HG02610 (cell line): ENCODE results near the gene MICAL3.

Experiments used
- ATAC-seq: cut with Tn5 transposase; IDR thresholded peaks from one replicate; pipeline ENCODE4 v1.9.1; 2021; ENCODE audit warnings: mild to moderate bottlenecking, moderate library complexity; ENCODE audit not compliant: unreplicated experiment

The MICAL3 gene

DNA sequence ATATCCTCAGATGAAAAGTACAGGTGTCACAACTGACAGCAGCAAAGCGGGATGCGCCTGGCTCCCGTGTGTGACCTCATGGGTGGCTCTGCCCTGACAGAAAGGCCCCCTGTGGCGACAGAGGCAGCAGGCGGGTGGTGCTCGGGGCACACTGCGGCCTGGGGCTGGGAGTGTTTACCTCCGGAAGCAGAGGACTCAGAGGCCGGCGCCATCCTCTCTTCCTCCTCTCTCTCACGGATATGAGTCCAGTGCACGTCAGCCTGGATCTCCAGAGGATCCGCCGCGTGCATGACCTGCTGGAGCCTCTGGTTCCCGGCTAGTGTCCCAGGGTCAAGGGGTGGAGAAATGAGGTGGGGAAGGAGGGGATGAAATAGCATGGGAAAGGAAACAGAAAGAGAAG is 196.9 kb downstream of the MICAL3 start:
- no peak for ATAC-seq

- ATAC-seq: no peak
Measured at GRCh38 chr22:17825876-17826550, 198.3 kb downstream of the MICAL3 start.

DNA sequence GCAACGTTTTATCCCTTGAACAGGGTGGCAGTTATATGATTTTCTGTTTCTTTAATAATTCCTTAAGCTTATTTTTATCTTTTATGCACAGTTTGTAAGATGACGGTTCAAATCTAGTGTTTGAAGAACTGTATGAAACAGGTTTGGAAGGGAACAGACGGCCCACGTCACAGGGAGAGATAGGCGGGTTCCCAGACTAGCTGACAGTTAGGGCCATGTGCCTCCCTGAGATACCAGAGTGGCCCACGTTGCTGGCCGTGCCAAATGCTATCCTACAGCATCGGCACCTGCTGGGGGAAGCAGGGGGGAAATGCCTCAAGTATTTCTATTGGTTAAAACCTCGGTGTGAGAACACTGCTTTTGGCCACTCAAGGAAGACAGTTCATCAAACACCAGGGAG is 199.9 kb downstream of the MICAL3 start:
- ATAC-seq: no peak

DNA sequence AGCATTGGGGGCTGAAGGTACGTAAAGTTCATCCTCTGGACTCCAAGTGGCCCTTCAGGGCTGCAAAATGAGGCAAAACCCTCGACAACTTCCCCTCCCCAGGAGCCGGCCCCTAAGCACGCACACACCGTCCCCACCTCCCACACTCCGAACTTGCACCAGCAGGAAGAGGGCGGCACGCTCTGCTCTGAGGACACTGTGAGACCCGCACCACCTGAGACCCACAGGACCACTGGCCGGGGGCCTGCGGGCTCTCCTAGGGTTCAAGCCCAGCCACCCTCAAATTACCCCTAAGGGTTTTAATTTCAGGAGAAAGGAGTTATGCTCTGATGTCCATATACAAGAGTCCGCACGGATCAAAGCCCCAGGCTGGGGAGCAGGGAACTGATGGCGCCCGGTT is 200.4 kb downstream of the MICAL3 start:
- ATAC-seq: no peak

- ATAC-seq: no peak
Measured at GRCh38 chr22:17823226-17823625, 201.1 kb downstream of the MICAL3 start.

GRCh38 chr22:17822087-17822486 is 202.3 kb downstream of the MICAL3 start:
- ATAC-seq: no peak

GRCh38 chr22:17820879-17821439 is 203.4 kb downstream of the MICAL3 start:
- no peak for ATAC-seq

DNA sequence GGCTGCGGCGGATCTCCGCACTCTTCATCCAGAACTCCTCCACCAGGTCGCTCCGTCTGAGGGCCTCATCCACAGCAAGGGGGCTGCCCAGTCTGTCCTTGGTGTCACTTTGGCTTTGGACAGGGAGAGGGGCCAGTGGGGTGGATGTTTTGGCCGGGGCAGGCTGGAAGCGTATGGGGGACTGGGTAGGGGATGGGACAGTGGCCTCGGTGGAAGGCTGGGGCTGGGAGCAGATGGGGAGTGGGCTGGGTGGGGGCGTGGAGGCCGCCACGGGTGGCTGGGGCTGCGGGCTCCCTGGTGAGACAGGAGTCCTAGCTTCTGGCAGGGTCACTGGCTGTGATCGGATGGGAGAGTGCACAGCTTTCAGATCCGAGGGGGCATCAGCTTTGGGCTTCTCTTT is 205.7 kb downstream of the MICAL3 start:
- ATAC-seq: no peak

- ATAC-seq: no peak
Measured at GRCh38 chr22:17818180-17818579, 206.2 kb downstream of the MICAL3 start.

- no peak for ATAC-seq
Measured at GRCh38 chr22:17817511-17818065, 206.8 kb downstream of the MICAL3 start.

GRCh38 chr22:17817079-17817478 is 207.3 kb downstream of the MICAL3 start:
- no peak for ATAC-seq

DNA sequence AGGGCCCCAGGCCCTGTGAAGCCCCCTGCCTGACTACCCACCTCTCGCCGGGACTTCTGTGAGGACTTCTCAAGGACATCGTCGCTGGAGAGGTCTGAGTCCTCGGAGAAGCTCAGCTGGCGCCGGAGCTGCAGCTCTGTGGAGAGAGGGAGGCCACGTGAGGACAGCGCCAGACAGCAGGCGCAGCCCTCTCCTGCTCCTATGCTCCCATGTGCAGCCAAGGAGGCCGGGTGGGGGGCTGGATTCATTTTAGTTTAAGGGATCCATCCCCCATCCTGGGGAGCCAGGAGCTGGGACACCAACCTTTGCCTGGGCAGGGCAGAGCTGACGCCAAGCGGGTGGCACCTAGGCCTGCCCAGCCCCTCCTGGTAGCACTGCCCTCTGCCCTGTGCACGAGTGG is 207.7 kb downstream of the MICAL3 start:
- ATAC-seq: no peak

GRCh38 chr22:17815703-17816254 is 208.6 kb downstream of the MICAL3 start:
- no peak for ATAC-seq

DNA sequence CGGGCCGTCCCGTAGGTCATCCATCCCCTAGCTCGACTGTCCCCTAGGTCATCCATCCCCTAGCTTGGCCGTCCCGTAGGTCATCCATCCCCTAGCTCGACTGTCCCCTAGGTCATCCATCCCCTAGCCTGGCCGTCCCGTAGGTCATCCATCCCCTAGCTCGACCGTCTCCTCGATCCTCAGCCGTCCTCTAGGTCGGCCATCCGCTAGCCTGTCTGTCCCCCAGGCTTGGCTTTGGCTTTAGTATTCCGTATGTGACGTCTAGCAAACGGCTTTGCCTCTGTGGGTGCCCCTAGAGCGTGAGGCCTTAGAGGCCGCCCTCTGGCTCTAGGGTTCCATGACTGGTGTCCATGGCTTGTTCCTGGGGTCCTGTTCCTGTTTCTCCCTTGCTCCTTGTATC is 209.5 kb downstream of the MICAL3 start:
- no peak for ATAC-seq

GRCh38 chr22:17814084-17814483 is 210.3 kb downstream of the MICAL3 start:
- ATAC-seq: no peak

GRCh38 chr22:17811119-17811518 is 213.2 kb downstream of the MICAL3 start:
- no peak for ATAC-seq

DNA sequence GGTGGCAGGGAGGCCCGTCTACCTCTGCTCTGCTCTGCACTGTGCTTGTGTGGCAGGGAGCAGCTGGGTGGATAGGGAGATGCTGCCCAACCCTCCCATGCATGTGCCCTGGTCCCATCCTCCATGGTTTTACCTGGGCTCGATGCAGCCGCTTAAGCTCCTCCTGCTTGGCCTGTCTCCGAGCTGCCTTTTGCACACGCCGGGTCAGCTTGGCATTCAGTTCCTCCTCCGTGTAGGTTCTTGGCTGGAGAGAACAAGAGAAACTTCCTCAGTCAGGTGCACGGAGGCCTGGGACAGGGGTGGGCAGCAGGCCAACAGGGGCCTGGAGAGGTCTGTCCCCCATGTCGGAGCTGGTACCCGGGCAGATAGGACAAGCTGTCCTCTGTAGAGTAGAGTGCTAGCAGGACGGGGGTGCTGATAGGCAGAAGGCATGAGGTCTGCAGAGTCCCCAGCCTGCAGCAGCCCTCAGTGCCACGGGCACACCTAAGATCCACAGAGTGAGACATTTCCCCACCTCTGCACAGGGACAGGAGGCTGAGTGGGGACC is 213.7 kb downstream of the MICAL3 start:
- ATAC-seq: no peak

DNA sequence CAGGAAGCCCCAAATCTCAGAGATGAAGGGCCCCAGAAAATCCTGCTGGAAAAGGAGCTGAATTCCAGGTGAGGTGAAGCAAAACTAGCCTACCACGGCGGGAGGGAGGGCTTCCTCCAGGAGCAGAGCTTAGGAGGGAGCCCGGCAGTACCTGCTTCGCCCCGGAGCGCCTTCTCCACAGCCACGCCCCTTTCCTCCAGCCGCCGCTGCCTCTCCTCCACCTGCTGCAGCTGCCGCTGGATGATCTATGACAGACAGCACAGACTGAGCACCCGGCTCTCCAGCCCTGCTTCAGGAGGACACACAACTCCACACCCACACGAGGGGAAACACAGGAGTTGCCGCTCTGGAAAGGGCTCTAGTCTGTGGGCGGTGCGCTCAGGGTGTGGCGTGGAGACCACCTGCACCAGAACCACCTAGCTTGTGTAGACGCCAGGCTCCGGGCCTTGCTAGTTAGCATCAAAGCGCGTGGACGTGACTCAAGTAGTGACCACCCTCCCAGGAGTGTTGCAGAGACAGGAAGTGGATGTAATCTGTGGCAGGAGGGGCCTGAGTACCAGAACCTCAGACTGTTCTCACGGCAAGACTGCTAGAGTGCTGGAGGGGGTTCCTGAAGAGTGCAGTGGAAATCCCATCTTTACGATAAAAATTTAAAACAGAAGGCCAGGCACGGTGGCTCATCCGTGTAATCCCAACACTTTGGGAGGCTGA is 215.5 kb downstream of the MICAL3 start:
- no peak for ATAC-seq

GRCh38 chr22:17807578-17808410 is 216.6 kb downstream of the MICAL3 start:
- ATAC-seq: no peak

- ATAC-seq: no peak
Measured at GRCh38 chr22:17807086-17807485, 217.3 kb downstream of the MICAL3 start.

- ATAC-seq: no peak
Measured at GRCh38 chr22:17806437-17806836, 217.9 kb downstream of the MICAL3 start.
